Neural cell (in vitro differentiated cells): ENCODE data around the gene TOB1. TPM values are rescaled to one million over a fixed set of nuclear protein-coding genes. Genes with fewer than 3 reads are reported as not detected.

ENCODE experiments used
- H2AFZ ChIP-seq: fragments of 200-600, 300-800 bp; sonication (generic), shearing (Covaris generic); 2 replicates; pipeline ENCODE4 v1.6.0; 2014; ENCODE audit warnings: low read depth, mild to moderate bottlenecking, antibody characterized with exemption, low read length, moderate library complexity
- H3F3A ChIP-seq: fragments of 200-600 bp; shearing (Covaris generic); 2 replicates; pipeline ENCODE4 v1.6.1; 2016; ENCODE audit warnings: mild to moderate bottlenecking, moderate library complexity, mixed read lengths, antibody characterized with exemption, low read length; ENCODE audit not compliant: insufficient read depth, poor library complexity, severe bottlenecking
- H3K27ac ChIP-seq: fragments of 200-600, 300-800 bp; sonication (generic), shearing (Covaris generic); 2 replicates; pipeline ENCODE4 v1.5.1; 2014; ENCODE audit warnings: mild to moderate bottlenecking, low read length, moderate library complexity
- H3K27me3 ChIP-seq: fragments of 300-800, 200-600 bp; sonication (generic), shearing (Covaris generic); 2 replicates; pipeline ENCODE4 v1.6.0; 2014; ENCODE audit warnings: mild to moderate bottlenecking, low read depth, low read length, moderate library complexity; ENCODE audit not compliant: insufficient read depth
- H3K36me3 ChIP-seq: fragments of 300-800, 200-600 bp; sonication (generic), shearing (Covaris generic); 2 replicates; pipeline ENCODE4 v1.5.1; 2014; ENCODE audit warnings: mild to moderate bottlenecking, antibody characterized with exemption, low read length, moderate library complexity; ENCODE audit not compliant: insufficient read depth
- H3K4me2 ChIP-seq: fragments of 300-800, 200-600 bp; sonication (generic), shearing (Covaris generic); 2 replicates; pipeline ENCODE4 v1.6.0; 2014; ENCODE audit warnings: mild to moderate bottlenecking, low read length
- H3K4me3 ChIP-seq: fragments of 300-800, 200-600 bp; sonication (generic), shearing (Covaris generic); 2 replicates; pipeline ENCODE4 v1.5.1; 2014; ENCODE audit warnings: mild to moderate bottlenecking, low read length, moderate library complexity
- H3K79me2 ChIP-seq: fragments of 200-600 bp; shearing (Covaris generic); replicated peaks from 2 replicates; pipeline ENCODE4 v1.6.0; 2014; ENCODE audit warnings: mild to moderate bottlenecking, low read length, moderate library complexity; ENCODE audit not compliant: insufficient read depth
- H3K9ac ChIP-seq: fragments of 300-800, 200-600 bp; sonication (generic), shearing (Covaris generic); 2 replicates; pipeline ENCODE4 v1.6.1; 2016; ENCODE audit warnings: mild to moderate bottlenecking, low read length, mixed read lengths
- H3K9me2 ChIP-seq: fragments of 200-600 bp; shearing (Covaris generic); 2 replicates; pipeline ENCODE4 v1.6.1; 2016; ENCODE audit warnings: mild to moderate bottlenecking, low read length, mixed read lengths; ENCODE audit not compliant: insufficient read depth
- H3K9me3 ChIP-seq: fragments of 200-600, 300-800 bp; sonication (generic), shearing (Covaris generic); 2 replicates; pipeline ENCODE4 v1.6.1; 2016; ENCODE audit warnings: mild to moderate bottlenecking, mixed run types, low read length, moderate library complexity, mixed read lengths
- H4K20me1 ChIP-seq: fragments of 200-600 bp; shearing (Covaris generic); 2 replicates; pipeline ENCODE4 v1.6.1; 2016; ENCODE audit warnings: mild to moderate bottlenecking, mixed run types; ENCODE audit not compliant: insufficient read depth
- CTCF ChIP-seq: fragments of 450-650 bp; IDR thresholded peaks from 2 replicates; pipeline ENCODE4 v1.5.1; 2014; ENCODE audit warnings: antibody characterized with exemption, mild to moderate bottlenecking, moderate library complexity; ENCODE audit not compliant: poor library complexity, severe bottlenecking
- EP300 ChIP-seq: fragments of 450-650 bp; conservative IDR thresholded peaks from 2 replicates; pipeline ENCODE4 v1.6.1; 2014; ENCODE audit warnings: antibody characterized with exemption, mild to moderate bottlenecking, moderate library complexity; ENCODE audit not compliant: poor library complexity, severe bottlenecking
- EZH2 ChIP-seq: fragments of 200-600, 300-800 bp; shearing (Covaris generic), sonication (generic); IDR thresholded peaks from 2 replicates; pipeline ENCODE4 v1.6.1; 2014; ENCODE audit warnings: antibody characterized with exemption, low read length, borderline replicate concordance, mild to moderate bottlenecking; ENCODE audit not compliant: insufficient read depth, poor library complexity, severe bottlenecking
- MXI1 ChIP-seq: fragments of 450-650 bp; conservative IDR thresholded peaks from 2 replicates; pipeline ENCODE4 v1.6.1; 2014; ENCODE audit warnings: antibody characterized with exemption, mild to moderate bottlenecking; ENCODE audit not compliant: poor library complexity, severe bottlenecking
- POLR2AphosphoS5 ChIP-seq: IDR thresholded peaks from 2 replicates; pipeline ENCODE4 v1.6.1; 2012
- RAD21 ChIP-seq: fragments of 450-650 bp; conservative IDR thresholded peaks from 2 replicates; pipeline ENCODE4 v1.6.1; 2014; ENCODE audit warnings: antibody characterized with exemption, mild to moderate bottlenecking, moderate library complexity
- SMC3 ChIP-seq: fragments of 450-650 bp; conservative IDR thresholded peaks from 2 replicates; pipeline ENCODE4 v1.6.1; 2014; ENCODE audit warnings: antibody characterized with exemption, mild to moderate bottlenecking, moderate library complexity; ENCODE audit not compliant: poor library complexity
- TAF1 ChIP-seq: IDR thresholded peaks from 2 replicates; pipeline ENCODE4 v1.6.1; 2012; ENCODE audit warnings: low read depth
- polyA plus RNA-seq: library from polyadenylated mRNA; depleted of rRNA; stranded (reverse); fragments of >200 nt; gene quantifications from 2 replicates; pipeline ENCODE4 v1.2.3, GENCODE V29; 2014
- TF ChIP-seq, protein P1 (sequence below): IDR thresholded peaks from 2 replicates; pipeline ENCODE4 v1.6.1; 2012; ENCODE audit warnings: borderline replicate concordance

TOB1 gene
- polyA plus RNA-seq, 1 donor from 2014 or later: 8.9 TPM

DNA sequence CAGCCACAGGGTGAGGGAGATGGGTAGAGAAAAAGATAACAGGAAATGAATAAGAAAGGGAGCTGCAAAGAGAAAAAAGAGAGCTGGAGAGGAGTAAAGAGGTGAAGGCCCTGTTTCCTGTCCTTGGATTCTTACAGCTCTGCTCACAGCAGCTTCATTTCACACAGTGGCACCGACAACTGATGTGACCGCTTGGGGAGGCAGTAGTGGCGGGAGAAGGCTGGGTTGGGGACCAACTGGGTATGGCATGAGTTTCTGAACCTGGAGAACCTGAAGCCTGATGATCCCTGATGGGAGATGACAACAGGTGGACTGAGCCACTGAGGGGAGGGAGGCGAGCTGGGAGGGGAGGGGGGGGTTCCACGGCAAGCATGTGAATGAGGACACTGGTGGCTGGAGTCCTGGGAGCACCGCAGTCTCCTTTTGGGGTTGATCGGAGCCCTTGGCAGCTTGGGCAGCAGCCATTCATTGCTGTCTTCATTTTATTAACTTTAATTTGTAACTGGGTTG is 34.3 kb upstream of the TOB1 start:
- H3K27ac ChIP-seq: no peak overlapping the region
- H3K79me2 ChIP-seq: no peaks in the 10 kb centered on the region
- H3F3A ChIP-seq: no peaks in the 10 kb centered on the region
- H3K27me3 ChIP-seq: no peaks in the 10 kb centered on the region
- no peak overlapping the region for H2AFZ ChIP-seq
- TF ChIP-seq SMC3: no peak
- TF ChIP-seq, protein P1, sequence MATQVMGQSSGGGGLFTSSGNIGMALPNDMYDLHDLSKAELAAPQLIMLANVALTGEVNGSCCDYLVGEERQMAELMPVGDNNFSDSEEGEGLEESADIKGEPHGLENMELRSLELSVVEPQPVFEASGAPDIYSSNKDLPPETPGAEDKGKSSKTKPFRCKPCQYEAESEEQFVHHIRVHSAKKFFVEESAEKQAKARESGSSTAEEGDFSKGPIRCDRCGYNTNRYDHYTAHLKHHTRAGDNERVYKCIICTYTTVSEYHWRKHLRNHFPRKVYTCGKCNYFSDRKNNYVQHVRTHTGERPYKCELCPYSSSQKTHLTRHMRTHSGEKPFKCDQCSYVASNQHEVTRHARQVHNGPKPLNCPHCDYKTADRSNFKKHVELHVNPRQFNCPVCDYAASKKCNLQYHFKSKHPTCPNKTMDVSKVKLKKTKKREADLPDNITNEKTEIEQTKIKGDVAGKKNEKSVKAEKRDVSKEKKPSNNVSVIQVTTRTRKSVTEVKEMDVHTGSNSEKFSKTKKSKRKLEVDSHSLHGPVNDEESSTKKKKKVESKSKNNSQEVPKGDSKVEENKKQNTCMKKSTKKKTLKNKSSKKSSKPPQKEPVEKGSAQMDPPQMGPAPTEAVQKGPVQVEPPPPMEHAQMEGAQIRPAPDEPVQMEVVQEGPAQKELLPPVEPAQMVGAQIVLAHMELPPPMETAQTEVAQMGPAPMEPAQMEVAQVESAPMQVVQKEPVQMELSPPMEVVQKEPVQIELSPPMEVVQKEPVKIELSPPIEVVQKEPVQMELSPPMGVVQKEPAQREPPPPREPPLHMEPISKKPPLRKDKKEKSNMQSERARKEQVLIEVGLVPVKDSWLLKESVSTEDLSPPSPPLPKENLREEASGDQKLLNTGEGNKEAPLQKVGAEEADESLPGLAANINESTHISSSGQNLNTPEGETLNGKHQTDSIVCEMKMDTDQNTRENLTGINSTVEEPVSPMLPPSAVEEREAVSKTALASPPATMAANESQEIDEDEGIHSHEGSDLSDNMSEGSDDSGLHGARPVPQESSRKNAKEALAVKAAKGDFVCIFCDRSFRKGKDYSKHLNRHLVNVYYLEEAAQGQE: no peak
- TF ChIP-seq EP300: no peak
- TF ChIP-seq POLR2AphosphoS5: no peak
- TF ChIP-seq RAD21: no peak
- TF ChIP-seq MXI1: no peak
- TF ChIP-seq TAF1: no peak
- TF ChIP-seq CTCF: no peak
- TF ChIP-seq EZH2: no peak
- no peak overlapping the region for H3K4me2 ChIP-seq
- no peaks in the 10 kb centered on the region for H3K9me2 ChIP-seq
- H4K20me1 ChIP-seq: no peaks in the 10 kb centered on the region
- H3K4me3 ChIP-seq: no peak overlapping the region
- H3K9me3 ChIP-seq: no peaks in the 10 kb centered on the region
- H3K9ac ChIP-seq: no peak overlapping the region
- no peaks in the 10 kb centered on the region for H3K36me3 ChIP-seq

DNA sequence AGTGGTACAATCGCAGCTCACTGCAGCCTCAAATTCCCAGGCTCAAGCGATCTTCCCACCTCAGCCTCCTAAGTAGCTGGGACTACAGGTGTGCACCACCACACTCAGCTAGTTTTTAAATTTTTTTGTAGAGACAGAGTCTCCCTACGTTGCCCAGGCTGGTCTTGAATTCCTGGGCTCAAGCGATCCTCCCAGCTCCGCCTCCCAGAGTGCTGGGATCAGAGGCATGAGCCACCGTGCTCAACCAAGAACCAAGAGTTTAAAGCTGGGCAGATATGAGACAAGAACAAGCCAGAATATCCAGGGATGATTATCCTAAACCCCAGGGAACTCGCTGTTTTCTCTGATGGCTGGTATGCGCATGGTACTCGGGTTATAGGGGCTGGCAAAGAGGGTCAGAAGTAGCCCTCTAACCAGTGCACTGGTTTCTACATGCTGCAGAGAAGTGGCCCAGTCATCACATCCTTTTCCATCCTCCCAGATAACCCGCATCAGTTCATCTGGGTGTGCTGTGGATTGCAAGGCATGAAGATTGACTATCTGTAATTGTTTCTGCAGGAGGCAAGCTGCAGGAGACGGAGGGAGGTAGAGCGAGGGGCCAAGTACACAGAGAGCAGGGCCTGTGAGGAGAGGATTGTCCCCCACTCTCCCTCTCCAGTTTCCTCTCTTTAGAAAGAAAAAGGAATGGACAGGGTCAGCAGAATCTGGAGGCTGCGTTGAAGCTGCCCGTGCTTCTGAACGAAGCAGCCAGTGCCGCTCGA is 33.6 kb upstream of the TOB1 start:
- Histone ChIP-seq H3K9me3 (no peaks in the 10 kb centered on the region), H3K27ac (no peak overlapping the region), H3K27me3 (no peaks in the 10 kb centered on the region), H3F3A (no peaks in the 10 kb centered on the region), H3K4me3 (no peak overlapping the region), H4K20me1 (no peaks in the 10 kb centered on the region), H3K9ac (no peak overlapping the region), H3K4me2 (no peak overlapping the region), H3K79me2 (no peaks in the 10 kb centered on the region), H3K9me2 (no peaks in the 10 kb centered on the region), H2AFZ (no peak overlapping the region), H3K36me3 (no peaks in the 10 kb centered on the region)
- TF ChIP-seq SMC3: no peak
- no peak for TF ChIP-seq TAF1
- TF ChIP-seq POLR2AphosphoS5: no peak
- TF ChIP-seq EZH2: no peak
- no peak for TF ChIP-seq RAD21
- TF ChIP-seq, protein P1: no peak
- TF ChIP-seq EP300: no peak
- TF ChIP-seq MXI1: no peak
- no peak for TF ChIP-seq CTCF
